ENCODE data around the gene EAPP. TPM values are rescaled to one million over a fixed set of nuclear protein-coding genes. Genes with fewer than 3 reads are reported as not detected.
"Not testable (repeated sequence)": the region's sequence is repeated elsewhere in the genome, so short reads cannot be mapped to it uniquely, and the experiment has no call there.

The EAPP gene
- total RNA-seq, 1 donor from 2014 or later: 17.8 TPM

- intact Hi-C loops (cut with DNase I): loop anchor here (10.0 kb wide), 1 partner anchor 162 kb away; no protein-coding TSS in a partner anchor
- DNase-seq: peak; percentile 89
- peak; percentile 91 for ATAC-seq (ENCODE audit: poor library complexity)
These were observed 42.6 kb downstream of the EAPP start for GRCh38 chr14:34496679-34497513.

DNA sequence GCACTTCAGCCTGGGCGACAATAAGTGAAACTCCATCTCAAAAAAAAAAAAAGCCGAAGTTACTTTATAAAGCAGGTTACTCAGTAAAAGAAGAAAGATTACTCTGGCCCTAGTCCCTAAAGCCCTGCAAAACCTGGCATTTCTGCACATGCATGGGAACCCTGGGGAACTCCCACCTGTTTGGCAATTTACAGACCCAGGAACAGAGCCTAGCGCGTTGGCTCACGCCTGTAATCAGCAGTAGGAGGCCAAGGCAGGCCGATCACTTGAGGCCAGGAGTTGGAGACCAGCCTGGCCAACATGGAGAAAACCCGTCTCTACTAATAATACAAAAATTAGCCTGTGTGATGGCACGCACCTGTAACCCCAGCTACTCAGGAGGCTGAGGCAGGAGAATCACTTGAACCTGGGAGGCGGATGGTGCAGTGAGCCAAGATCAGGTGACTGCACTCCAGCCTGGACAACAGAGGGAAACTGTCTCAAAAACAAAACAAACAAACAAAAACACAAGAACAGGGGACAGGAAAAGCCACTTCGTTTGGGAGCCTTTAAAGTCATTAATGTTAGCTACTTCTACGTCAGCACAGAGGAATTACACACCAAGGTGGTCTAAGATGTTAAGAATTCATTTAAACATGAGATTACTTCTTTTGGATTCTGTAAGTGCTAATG is 43.4 kb downstream of the EAPP start:
- peak; percentile 65 for ATAC-seq (ENCODE audit: poor library complexity)
- intact Hi-C loops (cut with DNase I): loop anchor here (10.0 kb wide), 1 partner anchor 161 kb away; no protein-coding TSS in a partner anchor
- DNase-seq: peak; percentile 72

GRCh38 chr14:34489324-34489723 is 50.2 kb downstream of the EAPP start:
- DNase-seq: no peak
- intact Hi-C loops (cut with DNase I): no loop called here
- no peak for ATAC-seq (ENCODE audit: poor library complexity)

DNA sequence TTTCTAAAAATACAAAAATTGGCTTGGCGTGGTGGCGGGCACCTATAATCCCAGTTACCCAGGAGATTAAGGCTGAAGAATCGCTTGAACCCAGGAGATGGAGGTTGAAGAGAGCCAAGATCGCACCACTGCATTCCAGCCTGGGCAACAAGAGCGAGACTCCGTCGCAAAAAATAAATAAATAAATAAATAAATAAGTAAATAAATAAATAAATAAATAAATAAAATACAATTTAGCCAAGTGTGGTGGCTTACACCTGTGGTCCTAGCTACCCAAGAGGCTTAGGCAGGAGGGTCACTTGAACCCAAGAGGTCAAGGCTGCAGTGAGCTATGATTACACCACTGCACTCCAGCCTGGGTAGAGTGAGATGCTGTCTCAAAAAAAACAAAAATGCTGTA is 51.0 kb downstream of the EAPP start:
- ATAC-seq (ENCODE audit: poor library complexity): no peak
- DNase-seq: no peak
- intact Hi-C loops (cut with DNase I): no loop called here

DNA sequence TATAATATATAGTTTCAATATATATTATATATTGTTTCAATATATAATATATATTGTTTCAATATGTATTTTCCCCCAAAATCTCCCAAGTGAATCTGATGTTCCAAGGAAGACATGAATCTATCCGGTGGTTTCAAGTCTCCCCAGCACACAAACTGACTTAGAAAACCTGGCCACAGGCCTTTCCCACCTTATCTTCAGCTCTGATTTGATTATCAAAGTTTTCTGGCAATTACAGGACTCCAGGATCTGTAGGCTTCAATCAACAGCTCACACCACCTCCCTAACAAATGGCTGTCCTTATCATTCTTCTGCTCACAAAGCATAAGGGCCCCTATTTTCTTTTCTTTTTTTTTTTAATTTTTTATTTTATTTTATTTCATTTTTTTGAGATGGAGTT is 54.8 kb downstream of the EAPP start:
- DNase-seq: no peak
- intact Hi-C loops (cut with DNase I): no loop called here
- no peak for ATAC-seq (ENCODE audit: poor library complexity)

GRCh38 chr14:34482463-34482862 is 57.0 kb downstream of the EAPP start:
- DNase-seq: no peak
- no peak for ATAC-seq (ENCODE audit: poor library complexity)
- intact Hi-C loops (cut with DNase I): no loop called here

DNA sequence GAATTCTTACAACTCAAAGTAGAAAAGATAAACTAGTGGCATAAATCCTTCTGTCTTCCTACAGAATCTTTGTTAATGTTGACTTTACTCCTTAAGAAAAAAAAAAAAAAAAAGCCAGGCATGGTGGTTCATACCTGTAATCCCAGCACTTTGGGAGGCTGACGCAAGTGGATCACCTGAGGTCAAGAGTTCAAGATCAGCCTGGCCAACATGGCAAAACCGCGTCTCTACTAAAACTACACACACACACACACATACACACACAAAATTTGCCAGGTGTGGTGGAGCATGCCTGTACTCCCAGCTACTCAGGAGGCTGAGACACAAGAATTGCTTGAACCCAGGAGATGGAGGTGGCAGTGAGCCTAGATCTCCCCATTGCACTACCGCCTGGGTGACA is 59.8 kb downstream of the EAPP start:
- ATAC-seq (ENCODE audit: poor library complexity): no peak
- intact Hi-C loops (cut with DNase I): no loop called here
- DNase-seq: no peak

GRCh38 chr14:34478261-34478660 is 61.2 kb downstream of the EAPP start:
- ATAC-seq (ENCODE audit: poor library complexity): no peak
- intact Hi-C loops (cut with DNase I): no loop called here
- no peak for DNase-seq

GRCh38 chr14:34476036-34476435 is 63.5 kb downstream of the EAPP start:
- ATAC-seq (ENCODE audit: poor library complexity); intact Hi-C loops (cut with DNase I); DNase-seq: not testable (repeated sequence)

DNA sequence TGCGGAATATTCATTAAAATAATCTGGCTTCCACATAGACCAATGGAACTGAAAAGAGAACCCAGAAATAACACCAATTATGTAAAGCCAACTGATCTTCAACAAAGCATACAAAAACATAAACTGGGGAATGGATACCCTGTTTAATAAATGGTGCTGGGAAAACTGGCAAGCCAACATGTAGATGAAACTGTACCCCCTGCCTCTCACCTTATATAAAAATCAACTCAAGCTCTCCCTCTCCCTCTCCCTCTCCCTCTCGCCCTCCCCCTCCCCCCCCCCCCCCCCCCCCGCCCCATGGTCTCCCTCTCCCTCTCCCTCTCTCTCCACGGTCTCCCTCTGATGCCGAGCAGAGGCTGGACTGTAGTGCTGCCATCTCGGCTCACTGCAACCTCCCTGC is 64.3 kb downstream of the EAPP start:
- DNase-seq (no peak), ATAC-seq (ENCODE audit: poor library complexity) (no peak)
- intact Hi-C loops (cut with DNase I): no loop called here

GRCh38 chr14:34474187-34474679 is 65.3 kb downstream of the EAPP start:
- intact Hi-C loops (cut with DNase I): no loop called here
- no peak for ATAC-seq (ENCODE audit: poor library complexity)

DNA sequence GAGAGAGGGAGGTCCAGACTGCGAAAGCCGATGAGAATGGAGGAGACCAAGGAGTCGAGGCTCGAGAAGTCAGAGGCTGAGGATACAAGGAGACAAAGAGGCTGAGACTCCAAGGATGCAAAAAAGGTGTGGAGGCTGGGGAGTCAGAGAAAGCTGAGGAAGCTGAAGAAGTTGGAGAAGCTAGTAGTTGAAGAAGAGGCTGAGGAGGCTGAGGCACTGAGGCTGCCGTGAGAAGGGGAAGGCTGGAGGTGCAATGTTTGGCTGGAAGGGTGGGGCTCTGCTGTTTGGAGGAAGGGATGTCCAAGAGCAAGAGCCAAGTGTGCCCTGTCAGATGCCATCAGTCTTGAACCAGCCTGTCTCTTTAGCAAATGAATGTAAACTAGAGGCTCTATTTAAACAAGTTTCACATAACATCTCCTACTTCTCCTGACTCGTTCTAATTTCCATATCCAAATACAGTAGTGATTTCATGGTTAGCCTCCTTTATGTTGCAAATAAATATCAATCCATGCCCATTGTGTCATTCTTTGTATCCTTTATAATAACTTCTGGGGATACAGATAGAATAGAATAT is 66.7 kb downstream of the EAPP start:
- intact Hi-C loops (cut with DNase I): no loop called here
- DNase-seq (no peak), ATAC-seq (ENCODE audit: poor library complexity) (no peak)

More at GRCh38 chr14:34474187-34474679, 65.3 kb downstream of the EAPP start:
- DNase-seq: no peak

DNA sequence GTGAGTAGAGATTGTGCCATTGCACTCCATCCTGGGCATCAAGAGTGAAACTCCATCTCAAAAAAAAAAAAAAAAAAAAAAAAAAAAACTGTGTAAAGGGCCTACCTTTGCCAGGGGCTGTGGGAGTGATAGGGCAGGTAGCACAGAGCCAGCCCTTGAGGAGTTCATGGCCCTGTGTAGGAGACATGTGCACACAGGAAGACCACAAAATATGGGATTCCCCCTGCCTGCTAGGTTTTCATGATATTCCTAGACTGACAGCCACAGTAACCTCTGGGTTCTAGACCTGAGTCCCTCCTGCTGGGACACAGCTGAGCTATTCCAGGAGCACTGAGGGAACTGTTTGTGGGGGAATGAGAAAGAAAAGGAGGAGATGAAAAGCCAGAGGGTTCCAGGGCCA is 69.2 kb downstream of the EAPP start:
- intact Hi-C loops (cut with DNase I): no loop called here
- ATAC-seq (ENCODE audit: poor library complexity) (no peak), DNase-seq (no peak)

DNA sequence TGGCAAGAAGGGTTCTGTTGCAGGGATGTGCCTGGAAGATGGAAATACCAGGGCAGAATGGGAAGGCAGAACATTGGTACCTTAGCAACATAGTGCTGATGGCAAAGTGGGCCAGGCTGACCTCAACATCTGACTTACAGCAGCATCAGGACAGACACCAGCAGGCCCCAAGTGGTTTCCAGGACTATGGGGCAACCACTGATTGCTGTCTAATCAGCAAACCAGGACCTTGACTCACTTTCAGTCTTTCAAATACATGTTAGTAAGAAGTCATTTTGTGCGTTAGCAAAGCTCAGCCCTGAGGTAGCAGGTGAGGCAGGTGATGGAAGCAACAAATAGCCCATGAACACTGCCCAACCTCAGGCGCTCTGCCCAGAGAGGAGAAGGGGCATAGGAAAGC is 72.8 kb downstream of the EAPP start:
- DNase-seq: no peak
- intact Hi-C loops (cut with DNase I): no loop called here

More for the DNA sequence above, 72.8 kb downstream of the EAPP start:
- ATAC-seq (ENCODE audit: poor library complexity): no peak

Other genes starting within 250 kb of the EAPP start
- gene SPTSSA, start 77.5 kb downstream of the EAPP start, total RNA-seq: 14.3 TPM
- gene SNX6, start 90.4 kb upstream of the EAPP start, total RNA-seq: 66.9 TPM
- 363 TPM for gene CFL2, start 174.9 kb upstream of the EAPP start, total RNA-seq